Measurements from ENCODE around the gene HSPB2. TPM values are rescaled to one million over a fixed set of nuclear protein-coding genes. Genes with fewer than 3 reads are reported as not detected.

The HSPB2 gene
- polyA plus RNA-seq, 1 experiment = 0.41 TPM

DNA sequence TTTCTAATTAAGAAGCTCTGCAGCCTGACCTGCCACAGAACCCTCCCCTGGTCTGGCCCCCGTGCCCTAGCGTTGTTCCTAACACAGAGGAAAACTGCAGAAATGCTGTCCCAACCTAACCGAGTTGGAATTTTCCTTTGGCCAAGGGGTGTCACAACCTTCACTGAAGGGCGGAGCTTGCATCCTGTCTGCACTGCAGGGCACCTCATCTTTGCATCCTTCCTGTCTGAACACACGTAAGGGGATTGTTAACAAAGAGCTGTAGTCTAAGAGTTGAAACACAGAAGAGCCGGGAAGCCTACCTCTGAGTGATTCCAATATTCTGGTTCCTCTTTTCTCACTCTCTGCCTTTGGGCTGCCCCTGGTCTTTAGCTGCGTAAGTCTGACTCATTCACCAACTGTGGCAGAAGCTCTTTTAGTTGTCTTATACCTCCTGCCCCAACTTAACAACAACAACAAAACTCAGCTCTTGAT, 26.2 kb downstream of the HSPB2 start:
- Histone ChIP-seq H3K27ac (ENCODE audit: low read depth, low read length) (peak overlapping the region; percentile 43), H3K27me3 (ENCODE audit: control insufficient read depth, insufficient read depth, low read length) (no peaks in the 10 kb centered on the region), H3K9me3 (ENCODE audit: control insufficient read depth, insufficient read depth, low read length) (no peaks in the 10 kb centered on the region), H3K4me3 (ENCODE audit: low read depth, low read length) (peak overlapping the region; percentile 46)
- CTCF ChIA-PET = interaction anchor here (0.8 to 7.4 kb wide), 5 partner anchors 14 to 58 kb away, joined by 3 to 52 read pairs (median 3); no protein-coding TSS in a partner anchor
- POLR2A ChIA-PET = interaction anchor here (0.6 kb wide), 1 partner anchor 21 kb away, joined by 5 read pairs; no protein-coding TSS in a partner anchor
- DNase-seq (ENCODE audit: low read depth, low spot score) = no peak
- TF ChIP-seq, protein P1, sequence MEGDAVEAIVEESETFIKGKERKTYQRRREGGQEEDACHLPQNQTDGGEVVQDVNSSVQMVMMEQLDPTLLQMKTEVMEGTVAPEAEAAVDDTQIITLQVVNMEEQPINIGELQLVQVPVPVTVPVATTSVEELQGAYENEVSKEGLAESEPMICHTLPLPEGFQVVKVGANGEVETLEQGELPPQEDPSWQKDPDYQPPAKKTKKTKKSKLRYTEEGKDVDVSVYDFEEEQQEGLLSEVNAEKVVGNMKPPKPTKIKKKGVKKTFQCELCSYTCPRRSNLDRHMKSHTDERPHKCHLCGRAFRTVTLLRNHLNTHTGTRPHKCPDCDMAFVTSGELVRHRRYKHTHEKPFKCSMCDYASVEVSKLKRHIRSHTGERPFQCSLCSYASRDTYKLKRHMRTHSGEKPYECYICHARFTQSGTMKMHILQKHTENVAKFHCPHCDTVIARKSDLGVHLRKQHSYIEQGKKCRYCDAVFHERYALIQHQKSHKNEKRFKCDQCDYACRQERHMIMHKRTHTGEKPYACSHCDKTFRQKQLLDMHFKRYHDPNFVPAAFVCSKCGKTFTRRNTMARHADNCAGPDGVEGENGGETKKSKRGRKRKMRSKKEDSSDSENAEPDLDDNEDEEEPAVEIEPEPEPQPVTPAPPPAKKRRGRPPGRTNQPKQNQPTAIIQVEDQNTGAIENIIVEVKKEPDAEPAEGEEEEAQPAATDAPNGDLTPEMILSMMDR (IDR thresholded peaks at IDR 0.05; ENCODE audit: low read depth, low read length) = no peak

DNA sequence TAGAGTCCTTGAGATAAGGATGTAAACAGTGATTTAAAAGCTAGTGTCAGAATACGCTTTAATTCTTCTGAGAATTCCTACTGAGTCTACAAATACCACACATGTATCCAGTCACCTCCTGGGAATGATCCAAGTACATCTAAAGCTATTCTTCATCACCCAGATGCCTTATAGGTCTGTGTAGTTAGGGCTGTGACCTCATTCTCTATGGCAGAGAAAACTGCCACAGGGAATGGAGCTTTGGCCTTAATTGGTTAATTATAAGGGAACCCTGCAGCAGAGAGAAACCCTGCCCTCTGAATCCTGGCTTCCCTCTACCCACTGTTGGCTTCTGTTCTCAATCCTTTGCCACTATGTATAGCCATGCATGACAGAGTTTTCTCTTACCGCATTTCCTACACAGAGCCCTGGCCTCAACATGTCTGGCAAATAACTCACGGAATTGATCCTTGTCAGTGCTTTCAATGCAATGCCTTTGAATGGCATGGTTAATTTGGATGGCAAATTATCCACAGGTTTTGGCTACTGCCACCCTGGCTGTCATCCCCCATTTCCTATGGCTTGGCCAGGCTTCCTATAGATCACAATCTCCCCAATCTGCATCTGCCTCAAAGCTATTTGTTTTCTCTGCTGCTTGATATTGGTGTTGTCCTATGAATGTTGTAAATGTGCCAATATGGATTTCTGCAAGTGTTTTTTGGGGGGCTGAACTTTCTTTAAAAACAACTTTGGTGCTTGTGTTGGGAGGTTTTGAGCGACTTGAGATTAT, 27.5 kb downstream of the HSPB2 start:
- peak overlapping the region; percentile 22 for H3K27ac ChIP-seq (ENCODE audit: low read depth, low read length)
- TF ChIP-seq, protein P1 (IDR thresholded peaks at IDR 0.05; ENCODE audit: low read depth, low read length) = no peak
- ChIA-PET POLR2A (interaction anchor here (1.1 to 1.2 kb wide), 2 partner anchors 13 to 38 kb away, joined by 4 read pairs; no protein-coding TSS in a partner anchor), CTCF (interaction anchor here (0.6 to 7.4 kb wide), 4 partner anchors 8 to 60 kb away, joined by 3 to 52 read pairs (median 4); no protein-coding TSS in a partner anchor)
- no peaks in the 10 kb centered on the region for H3K27me3 ChIP-seq (ENCODE audit: control insufficient read depth, insufficient read depth, low read length)
- no peak overlapping the region for H3K4me3 ChIP-seq (ENCODE audit: low read depth, low read length)
- peak; percentile 68 for DNase-seq (ENCODE audit: low read depth, low spot score)
- no peaks in the 10 kb centered on the region for H3K9me3 ChIP-seq (ENCODE audit: control insufficient read depth, insufficient read depth, low read length)

- CTCF ChIA-PET = interaction anchor here (1.0 kb wide), 1 partner anchor 10 kb away, joined by 5 read pairs; no protein-coding TSS in a partner anchor
- DNase-seq (ENCODE audit: low read depth, low spot score) = no peak
- Histone ChIP-seq H3K4me3 (ENCODE audit: low read depth, low read length) (no peak overlapping the region), H3K27ac (ENCODE audit: low read depth, low read length) (no peak overlapping the region), H3K27me3 (ENCODE audit: control insufficient read depth, insufficient read depth, low read length) (no peaks in the 10 kb centered on the region), H3K9me3 (ENCODE audit: control insufficient read depth, insufficient read depth, low read length) (no peaks in the 10 kb centered on the region)
- TF ChIP-seq, protein P1 (IDR thresholded peaks at IDR 0.05; ENCODE audit: low read depth, low read length) = no peak
- POLR2A ChIA-PET = no interaction called here
These were observed 29.4 kb downstream of the HSPB2 start for GRCh38 chr11:111941963-111942362.

DNA sequence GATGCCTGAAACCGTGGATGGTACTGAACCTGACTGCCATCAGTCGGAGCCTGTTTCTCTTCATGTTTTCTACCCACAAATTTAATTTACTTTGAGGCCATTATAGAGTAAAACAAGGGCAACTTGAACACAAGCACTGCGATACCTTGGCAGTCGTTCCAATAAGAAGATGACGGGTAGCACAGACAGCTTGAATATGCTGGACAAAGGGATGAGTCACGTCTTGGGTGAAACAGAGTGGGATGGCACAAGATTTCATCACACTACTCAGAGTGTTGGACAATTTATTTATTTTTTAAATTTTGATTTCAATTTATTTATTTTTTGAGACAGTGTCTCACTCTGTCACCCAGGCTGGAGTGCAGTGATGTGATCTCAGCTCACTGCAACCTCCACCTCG, 30.3 kb downstream of the HSPB2 start:
- H3K4me3 ChIP-seq (ENCODE audit: low read depth, low read length) = no peak overlapping the region
- TF ChIP-seq, protein P1 (IDR thresholded peaks at IDR 0.05; ENCODE audit: low read depth, low read length) = no peak
- ChIA-PET POLR2A (interaction anchor here (0.6 kb wide), 1 partner anchor 1292 kb away, joined by 3 read pairs; no protein-coding TSS in a partner anchor), CTCF (interaction anchor here (0.6 to 1.7 kb wide), 4 partner anchors 11 to 359 kb away, joined by 3 to 5 read pairs (median 4); no protein-coding TSS in a partner anchor)
- no peak for DNase-seq (ENCODE audit: low read depth, low spot score)
- H3K9me3 ChIP-seq (ENCODE audit: control insufficient read depth, insufficient read depth, low read length) = no peaks in the 10 kb centered on the region
- no peak overlapping the region for H3K27ac ChIP-seq (ENCODE audit: low read depth, low read length)
- H3K27me3 ChIP-seq (ENCODE audit: control insufficient read depth, insufficient read depth, low read length) = no peaks in the 10 kb centered on the region

DNA sequence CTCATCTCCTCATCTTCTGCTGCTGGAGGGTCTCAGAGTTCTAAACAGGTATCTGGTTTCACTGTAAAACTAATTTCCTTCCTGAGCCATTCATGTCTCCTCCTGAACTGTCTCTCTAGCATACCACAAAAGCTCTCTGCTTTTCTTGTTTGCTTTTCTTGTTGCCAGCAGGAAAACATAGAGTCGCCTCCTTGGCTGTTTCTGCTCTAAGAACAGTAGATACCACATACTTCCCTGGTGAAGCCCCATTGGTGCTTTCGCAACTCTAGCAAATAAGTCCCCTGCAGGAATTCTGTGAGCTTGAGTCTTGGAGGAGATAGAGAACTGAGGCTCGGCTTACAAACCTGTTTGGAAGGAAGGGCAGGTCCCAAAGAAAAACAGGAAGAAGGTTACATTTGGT, 31.6 kb downstream of the HSPB2 start:
- Histone ChIP-seq H3K4me3 (ENCODE audit: low read depth, low read length) (no peak overlapping the region), H3K27ac (ENCODE audit: low read depth, low read length) (peak overlapping the region; percentile 41), H3K9me3 (ENCODE audit: control insufficient read depth, insufficient read depth, low read length) (no peaks in the 10 kb centered on the region), H3K27me3 (ENCODE audit: control insufficient read depth, insufficient read depth, low read length) (no peaks in the 10 kb centered on the region)
- ChIA-PET CTCF (interaction anchor here (0.7 to 1.8 kb wide), 4 partner anchors 9 to 53 kb away, joined by 3 to 5 read pairs (median 4); no protein-coding TSS in a partner anchor), POLR2A (interaction anchor here (0.6 to 1.2 kb wide), 3 partner anchors 18 to 73 kb away, joined by 3 to 4 read pairs (median 3); no protein-coding TSS in a partner anchor)
- DNase-seq (ENCODE audit: low read depth, low spot score) = peak; percentile 59
- TF ChIP-seq, protein P1 (IDR thresholded peaks at IDR 0.05; ENCODE audit: low read depth, low read length) = no peak
